ENCODE results near the gene RAD54L.
"Not testable (repeated sequence)": the region's sequence is repeated elsewhere in the genome, so short reads cannot be mapped to it uniquely, and the experiment has no call there.

Gene RAD54L

GRCh38 chr1:46325285-46326076 is 77.9 kb downstream of the RAD54L start:
- not testable (repeated sequence) for DNase-seq
